ENCODE results near the gene INAFM2.

DNA sequence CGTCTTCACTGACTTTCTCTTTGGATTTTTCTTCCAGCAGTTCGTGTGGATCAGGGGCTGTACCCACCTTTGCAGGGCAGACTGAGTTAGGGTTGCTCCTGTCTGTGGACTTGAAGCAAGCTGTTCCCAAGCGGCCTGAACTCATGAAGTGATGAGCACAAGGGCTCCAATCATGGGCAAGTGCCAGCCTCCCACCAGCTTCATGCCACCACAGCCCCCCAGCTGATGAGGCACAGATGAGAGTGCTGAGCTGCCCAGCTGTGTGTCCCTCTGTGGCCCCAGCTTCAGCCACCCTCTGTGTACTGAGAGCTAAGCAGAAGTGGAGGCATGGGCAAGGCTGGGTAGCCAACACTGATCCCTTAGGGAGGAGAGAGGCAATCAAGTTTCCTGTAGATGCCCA, 12.5 kb upstream of the INAFM2 start:
- no peak for TF ChIP-seq EZH2phosphoT487 (IDR thresholded peaks at IDR 0.05; ENCODE audit: low read length)
- TF ChIP-seq, protein P1, sequence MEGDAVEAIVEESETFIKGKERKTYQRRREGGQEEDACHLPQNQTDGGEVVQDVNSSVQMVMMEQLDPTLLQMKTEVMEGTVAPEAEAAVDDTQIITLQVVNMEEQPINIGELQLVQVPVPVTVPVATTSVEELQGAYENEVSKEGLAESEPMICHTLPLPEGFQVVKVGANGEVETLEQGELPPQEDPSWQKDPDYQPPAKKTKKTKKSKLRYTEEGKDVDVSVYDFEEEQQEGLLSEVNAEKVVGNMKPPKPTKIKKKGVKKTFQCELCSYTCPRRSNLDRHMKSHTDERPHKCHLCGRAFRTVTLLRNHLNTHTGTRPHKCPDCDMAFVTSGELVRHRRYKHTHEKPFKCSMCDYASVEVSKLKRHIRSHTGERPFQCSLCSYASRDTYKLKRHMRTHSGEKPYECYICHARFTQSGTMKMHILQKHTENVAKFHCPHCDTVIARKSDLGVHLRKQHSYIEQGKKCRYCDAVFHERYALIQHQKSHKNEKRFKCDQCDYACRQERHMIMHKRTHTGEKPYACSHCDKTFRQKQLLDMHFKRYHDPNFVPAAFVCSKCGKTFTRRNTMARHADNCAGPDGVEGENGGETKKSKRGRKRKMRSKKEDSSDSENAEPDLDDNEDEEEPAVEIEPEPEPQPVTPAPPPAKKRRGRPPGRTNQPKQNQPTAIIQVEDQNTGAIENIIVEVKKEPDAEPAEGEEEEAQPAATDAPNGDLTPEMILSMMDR (IDR thresholded peaks at IDR 0.05; ENCODE audit: low read length): no peak
